SHP77 (cell line): ENCODE measurements around the gene APC.
"Not testable (repeated sequence)": the region's sequence is repeated elsewhere in the genome, so short reads cannot be mapped to it uniquely, and the experiment has no call there.

Experiments
- DNase-seq, 2 experiments: peaks; one replicate each; lab custom pipeline; 2025; lab: John Stamatoyannopoulos, UW

APC gene

DNA sequence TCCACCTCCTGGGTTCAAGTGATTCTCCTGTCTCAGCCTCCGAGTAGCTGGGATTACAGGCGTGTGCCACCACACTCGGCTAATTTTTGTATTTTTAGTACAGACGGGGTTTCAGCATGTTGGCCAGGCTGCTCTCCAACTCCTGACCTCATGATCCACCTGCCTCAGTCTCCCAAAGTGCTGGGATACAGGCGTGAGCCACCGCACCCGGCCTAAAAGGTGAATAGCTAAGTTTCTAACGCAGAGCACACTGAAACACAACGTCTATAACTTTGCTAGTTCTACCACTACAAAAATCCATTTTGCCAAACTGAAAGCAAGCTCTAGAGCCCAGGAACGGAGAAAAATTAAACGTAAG lies 122.9 kb downstream of the APC start:
- DNase-seq, result not testable (repeated sequence)

GRCh38 chr5:112860929-112861637 lies 123.4 kb downstream of the APC start, which contains the start of gene SRP19:
SRP19 (plus strand) TSS chr5:112861287; CDS start chr5:112861377, 90 bp downstream.
- DNase-seq, result peak; percentile 92 to 95

GRCh38 chr5:112861638-112861985 lies 123.9 kb downstream of the APC start:
- no peak for DNase-seq

GRCh38 chr5:112862085-112862484 lies 124.4 kb downstream of the APC start:
- DNase-seq, result no peak

DNA sequence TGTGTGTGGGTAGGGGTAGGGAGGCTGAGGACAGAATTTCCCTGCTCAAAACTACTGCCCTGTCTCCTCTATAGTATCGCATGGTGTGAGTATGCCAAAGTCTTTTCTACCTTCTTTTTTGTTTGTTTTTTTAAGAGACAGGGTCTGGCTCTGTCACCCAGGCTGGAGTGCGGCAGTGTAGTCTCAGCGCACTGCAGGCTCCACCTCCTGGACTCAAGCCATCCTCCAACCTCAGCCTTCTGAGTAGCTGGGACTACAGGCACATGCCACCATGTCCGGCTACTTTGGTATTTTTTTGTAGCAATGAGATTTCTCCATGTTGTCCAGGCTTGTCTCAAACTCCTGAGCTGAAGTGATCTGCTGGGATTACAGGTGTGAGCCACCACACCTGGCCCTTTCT lies 125.9 kb downstream of the APC start:
- DNase-seq, result no peak

DNA sequence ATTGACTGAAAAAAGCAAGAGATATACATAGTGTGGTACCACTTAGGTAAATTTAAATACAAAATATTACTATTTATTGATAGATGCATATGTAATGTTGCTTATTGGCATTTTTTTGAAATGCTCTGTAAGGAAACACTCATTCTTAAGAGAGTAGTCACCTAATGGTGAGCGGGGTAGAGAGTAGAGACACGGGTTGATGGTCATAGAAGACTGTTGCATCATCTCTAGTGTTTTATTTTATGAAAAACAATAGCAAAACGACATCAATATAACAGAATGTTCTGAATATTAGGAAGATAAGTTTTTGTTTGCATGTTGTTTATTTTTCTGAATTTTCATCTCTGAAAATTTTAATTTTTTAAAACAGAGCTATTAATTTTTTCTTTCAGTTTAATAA lies 127.4 kb downstream of the APC start:
- DNase-seq, result no peak

- DNase-seq, result no peak
Measured at GRCh38 chr5:112866739-112867138, 129.1 kb downstream of the APC start.

GRCh38 chr5:112867411-112867810 lies 129.7 kb downstream of the APC start:
- DNase-seq, result no peak

- DNase-seq, result no peak
Measured at GRCh38 chr5:112869948-112870347, 132.3 kb downstream of the APC start.

GRCh38 chr5:112870966-112871365 lies 133.3 kb downstream of the APC start:
- no peak for DNase-seq

- no peak for DNase-seq
Measured at GRCh38 chr5:112876362-112876761, 138.7 kb downstream of the APC start.

GRCh38 chr5:112878101-112878500 lies 140.4 kb downstream of the APC start:
- DNase-seq, result no peak

DNA sequence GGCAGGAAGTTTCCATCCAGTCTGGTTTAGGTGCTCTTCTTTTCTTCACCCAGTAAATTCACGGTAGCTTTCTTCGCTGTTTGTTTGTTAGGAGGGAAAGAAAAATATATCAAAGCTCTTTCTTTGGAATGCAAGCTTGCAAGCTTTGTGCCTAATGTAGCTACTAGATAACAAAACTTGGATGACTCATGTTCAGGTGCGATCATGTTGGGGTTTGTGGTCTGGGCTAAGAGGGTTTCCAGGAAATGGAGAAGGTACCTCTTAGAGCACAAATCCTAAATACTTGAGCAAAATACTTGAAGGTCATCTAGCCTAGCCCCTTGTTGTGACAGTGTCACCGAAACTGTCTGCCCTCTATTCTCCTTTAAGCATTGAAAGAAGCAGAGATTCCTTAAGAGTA lies 141.1 kb downstream of the APC start:
- DNase-seq, result no peak

DNA sequence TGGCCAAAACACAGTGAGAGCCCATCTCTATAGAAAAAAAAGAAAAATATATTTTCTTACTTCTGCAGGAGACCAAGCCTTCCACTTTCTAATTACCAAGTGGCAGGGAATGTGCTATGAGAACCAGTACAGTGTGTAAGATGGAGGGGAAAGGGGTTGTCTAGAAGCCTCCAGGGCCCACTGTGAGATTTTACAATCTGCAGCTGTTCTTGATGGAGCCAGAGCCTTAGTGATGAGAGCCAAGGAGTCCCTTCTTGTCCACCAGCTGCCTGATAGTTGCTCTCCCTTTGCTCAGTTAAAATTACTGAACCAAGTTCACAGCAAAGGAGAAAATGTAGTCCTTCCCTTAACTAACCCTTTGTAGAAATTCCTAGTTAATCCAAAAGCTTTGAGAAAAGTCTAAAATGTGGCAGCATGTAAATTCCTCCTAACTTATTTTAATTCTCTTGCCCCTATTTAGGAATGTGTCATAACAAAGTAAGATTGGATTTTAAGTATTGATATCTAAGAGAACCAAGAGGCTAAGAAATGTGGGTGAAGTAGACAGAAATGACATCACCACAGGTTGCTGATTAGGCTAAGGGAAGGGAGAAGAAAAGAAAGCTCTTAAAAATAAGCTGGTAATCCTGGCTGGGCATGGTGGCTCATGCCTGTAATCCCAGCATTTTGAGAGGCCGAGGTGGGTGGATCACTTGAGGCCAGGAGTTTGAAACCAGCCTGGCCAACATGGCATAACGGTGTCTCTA lies 142.7 kb downstream of the APC start:
- no peak for DNase-seq

- no peak for DNase-seq
Measured at GRCh38 chr5:112883192-112883591, 145.5 kb downstream of the APC start.

GRCh38 chr5:112885001-112885400 lies 147.3 kb downstream of the APC start:
- no peak for DNase-seq

GRCh38 chr5:112886975-112887374 lies 149.3 kb downstream of the APC start:
- DNase-seq, result no peak

DNA sequence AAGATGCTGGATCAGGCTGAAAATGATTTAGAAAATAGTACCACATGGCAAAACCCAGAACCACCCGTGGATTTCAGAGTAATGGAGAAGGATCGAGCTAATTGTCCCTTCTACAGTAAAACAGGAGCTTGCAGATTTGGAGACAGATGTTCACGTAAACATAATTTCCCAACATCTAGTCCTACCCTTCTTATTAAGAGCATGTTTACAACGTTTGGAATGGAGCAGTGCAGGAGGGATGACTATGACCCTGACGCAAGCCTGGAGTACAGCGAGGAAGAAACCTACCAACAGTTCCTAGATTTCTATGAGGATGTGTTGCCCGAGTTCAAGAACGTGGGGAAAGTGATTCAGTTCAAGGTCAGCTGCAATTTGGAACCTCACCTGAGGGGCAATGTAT lies 154.4 kb downstream of the APC start:
- not testable (repeated sequence) for DNase-seq

- no peak for DNase-seq
Measured at GRCh38 chr5:112892776-112893175, 155.1 kb downstream of the APC start.

DNA sequence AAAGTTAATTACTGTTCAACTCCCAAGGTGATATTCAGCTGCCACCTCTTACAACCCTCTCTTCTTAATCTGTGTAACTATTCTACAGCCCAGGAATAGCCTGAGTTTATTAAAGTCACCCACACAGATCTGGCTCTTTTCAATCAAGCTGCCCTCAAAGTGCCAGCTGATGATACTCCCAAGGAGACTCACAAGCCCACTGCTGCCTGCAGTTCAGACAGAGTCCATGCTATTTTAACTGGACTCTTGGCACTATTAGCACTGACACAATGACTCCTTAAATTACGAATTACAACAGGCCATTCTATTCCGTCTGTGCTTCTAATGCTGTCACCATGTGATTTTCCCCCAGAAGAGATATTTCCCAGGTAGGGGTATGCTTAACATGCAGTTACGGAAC lies 158.0 kb downstream of the APC start:
- no peak for DNase-seq
